GM03348 (cell line): ENCODE data around the gene TANC1.

ENCODE experiments used
- DNase-seq: peaks from one replicate; pipeline ENCODE4 v3.0.0; 2012; ENCODE audit warnings: low spot score

Gene TANC1

DNA sequence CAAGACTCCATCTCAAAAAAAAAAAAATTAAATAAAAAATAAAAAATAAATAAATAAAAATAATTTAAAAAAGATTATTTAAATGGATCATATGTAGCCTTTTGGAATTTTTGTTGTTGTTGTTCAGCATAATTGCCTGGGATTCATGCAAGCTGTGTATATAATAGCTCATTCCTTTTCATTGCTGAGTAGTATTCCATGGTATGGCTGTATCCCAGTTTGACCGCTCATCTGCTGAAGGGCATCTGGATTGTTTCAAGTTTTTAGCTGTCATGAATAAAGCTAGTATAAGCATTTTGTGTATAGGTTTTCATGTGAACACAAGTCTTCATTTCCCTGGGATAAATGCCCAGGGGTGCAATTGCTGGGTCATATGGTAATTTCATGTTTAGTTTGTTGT is 6.4 kb upstream of the TANC1 start:
- no peak for DNase-seq

GRCh38 chr2:158963071-158963470 is 5.4 kb upstream of the TANC1 start:
- no peak for DNase-seq

- DNase-seq, result no peak
Measured at GRCh38 chr2:158965107-158965506, 3.3 kb upstream of the TANC1 start.

- DNase-seq, result no peak
Measured at GRCh38 chr2:158965641-158966040, 2.8 kb upstream of the TANC1 start.

- no peak for DNase-seq
Measured at GRCh38 chr2:158966312-158966711, 2.1 kb upstream of the TANC1 start.

- no peak for DNase-seq
Measured at GRCh38 chr2:158967114-158967730, 1.2 kb upstream of the TANC1 start.

- DNase-seq, result peak; percentile 70
Measured at GRCh38 chr2:158967731-158968395, 577 bp upstream of the TANC1 start.

DNA sequence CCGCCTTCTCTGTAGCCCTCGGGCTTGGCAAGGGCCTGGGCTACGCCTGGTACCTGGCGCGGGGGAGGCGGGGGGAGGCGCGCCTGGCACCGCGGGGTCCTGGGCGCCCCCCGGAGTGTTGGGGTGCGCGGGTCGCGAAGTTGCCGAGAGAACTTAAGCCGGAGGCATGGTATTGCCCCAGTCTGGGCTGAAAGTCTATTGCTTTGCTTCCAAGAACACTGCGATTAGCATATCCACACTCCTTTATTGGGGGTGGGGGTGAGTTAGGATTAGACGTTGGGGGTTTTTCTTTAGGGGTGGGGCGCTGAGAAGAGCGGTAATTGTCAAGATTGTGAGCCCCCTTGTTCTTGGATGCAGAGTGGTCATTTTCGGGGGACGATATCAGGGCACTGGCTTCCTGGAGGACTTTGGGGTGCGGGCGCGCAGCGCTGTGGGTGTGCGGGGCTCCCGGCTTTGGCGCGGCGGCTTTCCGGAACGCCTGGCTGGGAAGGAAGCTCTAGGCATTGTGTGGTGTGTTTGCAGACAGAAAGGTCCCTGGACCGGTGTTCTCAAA is 798 bp downstream of the TANC1 start:
- peak; percentile 35 for DNase-seq

DNA sequence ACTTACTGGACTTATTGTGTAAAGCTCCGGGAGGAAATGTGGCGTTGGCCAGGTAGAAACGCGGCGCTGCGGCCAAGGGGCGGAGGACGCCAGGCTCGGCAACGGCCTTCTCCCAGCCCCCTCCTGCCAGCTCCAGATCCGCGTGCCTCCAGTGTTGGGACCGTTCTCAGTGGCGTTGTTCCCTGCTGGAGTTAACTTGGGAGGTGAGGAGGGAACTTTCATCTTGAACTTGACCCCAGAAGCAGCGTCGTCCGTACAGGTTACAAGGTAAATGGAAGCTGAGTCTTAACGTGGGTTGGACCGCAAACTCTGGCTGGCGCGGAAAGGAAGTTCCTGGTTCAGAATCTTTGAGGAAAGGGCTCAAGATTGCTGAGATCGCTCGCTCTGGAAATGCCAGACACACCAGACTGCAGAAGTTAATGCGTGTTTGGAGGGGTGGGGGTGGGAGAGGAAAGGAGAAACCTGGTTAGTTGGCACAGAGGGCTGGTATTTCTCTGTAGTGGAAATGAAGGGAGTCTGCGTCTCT is 1.3 kb downstream of the TANC1 start:
- peak; percentile 43 for DNase-seq

GRCh38 chr2:158970241-158970751 is 1.9 kb downstream of the TANC1 start:
- peak; percentile 31 for DNase-seq

DNA sequence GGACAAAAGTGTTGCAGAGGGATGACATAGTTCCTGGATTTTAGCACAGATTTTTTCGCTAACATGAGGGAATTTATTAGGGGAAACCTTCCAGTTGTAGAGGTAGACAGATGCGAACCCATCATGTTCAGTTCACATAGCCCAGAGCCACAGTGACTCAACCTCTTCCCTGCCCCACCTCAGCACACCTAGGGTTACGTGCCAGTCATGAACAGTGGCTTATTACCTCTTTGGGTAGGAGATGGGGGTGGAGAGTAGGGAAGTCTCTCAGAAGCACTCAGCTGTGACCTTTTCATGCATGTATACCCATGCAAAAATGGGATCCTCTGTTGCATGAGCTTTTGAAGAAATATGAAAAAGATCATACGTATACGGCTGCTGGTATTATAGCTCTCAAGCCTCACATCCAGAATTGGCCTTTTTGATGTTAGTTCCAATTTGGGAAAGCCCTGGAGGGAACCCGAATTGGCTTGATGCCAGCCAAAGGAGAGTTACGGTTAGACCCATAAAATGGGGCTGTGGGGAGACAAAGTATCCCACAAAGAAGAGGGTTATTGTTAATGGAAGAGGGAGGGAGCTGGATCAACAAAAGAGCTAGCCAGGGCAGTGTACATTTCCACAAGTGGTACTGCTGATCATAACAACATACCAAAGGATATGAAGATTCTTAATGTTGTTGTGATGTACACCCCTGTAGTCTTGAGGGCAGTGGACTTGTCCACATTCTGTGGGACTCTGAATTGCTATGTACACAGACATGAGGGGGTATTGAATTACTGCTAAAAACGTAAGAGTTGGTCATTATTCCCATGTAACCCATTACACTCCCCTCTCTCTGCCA is 4.9 kb downstream of the TANC1 start:
- DNase-seq, result no peak

DNA sequence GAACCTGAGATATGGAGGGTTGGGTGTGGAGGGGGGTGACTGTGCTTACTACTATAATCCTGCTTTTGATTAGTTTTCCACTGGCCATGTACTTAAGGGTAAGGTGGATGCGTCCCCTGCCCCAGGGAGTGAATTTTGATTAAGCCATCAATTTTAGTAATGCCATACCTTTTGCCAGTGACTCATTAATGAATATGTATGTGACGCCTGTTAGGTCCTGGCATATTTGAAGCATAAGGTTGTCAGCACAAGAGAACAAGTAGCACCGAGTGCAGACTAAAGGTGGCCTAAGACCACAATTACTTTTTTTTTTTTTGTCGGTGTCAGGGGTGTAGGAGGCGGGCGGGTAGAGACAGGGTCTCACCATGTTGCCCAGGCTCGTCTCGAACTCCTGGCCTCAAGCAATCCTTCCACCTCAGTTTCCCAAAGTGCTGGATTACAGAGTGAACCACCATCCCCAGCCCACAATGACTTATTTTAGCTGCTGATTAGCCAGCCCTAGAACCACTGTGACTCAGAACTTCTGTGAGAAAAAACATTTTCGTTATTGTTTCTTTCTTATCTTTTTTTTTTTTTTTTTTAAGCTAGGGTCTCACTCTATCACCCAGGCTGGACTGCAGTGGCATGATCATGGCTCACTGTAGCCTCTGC is 7.0 kb downstream of the TANC1 start:
- no peak for DNase-seq

DNA sequence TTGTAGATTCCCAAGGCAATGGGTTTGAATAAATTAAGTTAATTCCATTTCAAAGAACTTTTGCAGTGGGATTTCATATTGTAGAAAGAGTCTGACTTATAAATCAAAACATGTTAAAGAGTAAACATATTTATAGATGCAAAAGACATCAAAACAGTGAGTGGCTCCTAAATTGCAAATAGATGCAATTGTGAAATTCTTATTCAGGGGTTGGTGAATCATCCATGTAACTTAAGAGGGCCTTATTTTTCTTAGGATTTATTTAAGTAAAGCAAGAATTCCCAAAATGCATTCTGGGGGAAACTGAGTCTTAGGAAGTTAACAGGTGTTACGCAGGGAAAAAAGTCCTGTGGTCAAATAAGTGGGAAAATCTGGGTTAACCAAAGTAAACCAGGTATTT is 11.3 kb downstream of the TANC1 start:
- no peak for DNase-seq

- peak; percentile 28 for DNase-seq
Measured at GRCh38 chr2:158984604-158985135, 16.2 kb downstream of the TANC1 start.

DNA sequence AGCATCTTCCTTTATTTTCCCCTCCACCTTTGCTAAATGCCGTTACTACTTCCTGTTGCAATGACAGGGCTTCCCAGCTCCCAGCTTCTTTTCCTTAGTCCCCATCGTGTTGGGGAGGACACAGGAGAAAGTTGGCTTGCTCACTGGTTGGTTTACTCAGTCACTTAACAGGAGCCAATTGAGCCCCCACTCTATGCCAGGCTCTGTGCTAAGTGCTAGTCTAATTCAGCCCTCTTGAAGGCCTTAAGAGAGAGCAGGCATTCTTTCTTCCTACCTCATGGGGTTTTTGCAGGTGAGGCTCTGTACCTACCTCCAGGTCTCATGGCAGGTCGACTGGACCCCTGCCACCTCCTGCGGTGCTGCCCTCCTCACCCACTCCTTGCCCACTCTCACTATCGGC is 20.1 kb downstream of the TANC1 start:
- no peak for DNase-seq

GRCh38 chr2:158989165-158989564 is 20.7 kb downstream of the TANC1 start:
- no peak for DNase-seq

DNA sequence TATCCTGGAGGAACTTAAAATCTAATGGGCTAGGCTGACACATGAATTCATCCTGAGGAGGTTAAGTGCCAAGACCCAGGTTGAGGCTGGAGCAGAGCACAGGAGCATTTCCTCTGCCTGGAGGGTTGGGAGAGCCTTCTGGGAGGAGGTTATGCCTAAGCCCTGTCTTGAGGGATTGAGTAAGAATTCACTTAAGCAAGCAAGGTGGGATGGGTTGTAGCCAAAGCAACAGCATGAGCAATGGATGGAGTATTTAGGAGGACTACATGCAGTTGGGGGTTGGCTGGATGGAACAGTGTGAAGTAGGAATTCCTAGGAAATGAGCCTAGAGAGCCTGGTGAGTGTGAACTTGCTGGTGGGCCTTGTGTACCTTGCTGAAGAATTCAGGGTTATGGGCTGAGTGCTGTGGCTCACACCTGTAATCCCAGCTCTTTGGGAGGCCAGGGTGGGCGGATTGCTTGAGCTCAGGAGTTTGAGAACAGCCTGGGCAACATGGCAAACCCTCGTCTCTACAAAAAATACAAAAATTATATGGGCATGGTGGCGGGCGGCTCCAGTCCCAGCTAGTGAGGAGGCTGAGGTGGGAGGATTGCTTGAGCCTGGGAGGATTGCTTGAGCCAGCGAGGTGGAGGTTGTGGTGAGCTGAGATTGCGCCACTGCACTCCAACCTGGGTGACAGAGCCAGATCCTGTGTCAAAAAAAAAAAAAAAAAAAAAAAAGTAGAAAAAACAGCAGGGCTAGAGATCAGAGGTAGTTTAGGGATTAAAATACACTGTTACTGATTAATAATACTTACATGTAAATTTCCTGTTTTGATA is 22.2 kb downstream of the TANC1 start:
- DNase-seq, result peak; percentile 92

- no peak for DNase-seq
Measured at GRCh38 chr2:158993030-158993429, 24.6 kb downstream of the TANC1 start.

DNA sequence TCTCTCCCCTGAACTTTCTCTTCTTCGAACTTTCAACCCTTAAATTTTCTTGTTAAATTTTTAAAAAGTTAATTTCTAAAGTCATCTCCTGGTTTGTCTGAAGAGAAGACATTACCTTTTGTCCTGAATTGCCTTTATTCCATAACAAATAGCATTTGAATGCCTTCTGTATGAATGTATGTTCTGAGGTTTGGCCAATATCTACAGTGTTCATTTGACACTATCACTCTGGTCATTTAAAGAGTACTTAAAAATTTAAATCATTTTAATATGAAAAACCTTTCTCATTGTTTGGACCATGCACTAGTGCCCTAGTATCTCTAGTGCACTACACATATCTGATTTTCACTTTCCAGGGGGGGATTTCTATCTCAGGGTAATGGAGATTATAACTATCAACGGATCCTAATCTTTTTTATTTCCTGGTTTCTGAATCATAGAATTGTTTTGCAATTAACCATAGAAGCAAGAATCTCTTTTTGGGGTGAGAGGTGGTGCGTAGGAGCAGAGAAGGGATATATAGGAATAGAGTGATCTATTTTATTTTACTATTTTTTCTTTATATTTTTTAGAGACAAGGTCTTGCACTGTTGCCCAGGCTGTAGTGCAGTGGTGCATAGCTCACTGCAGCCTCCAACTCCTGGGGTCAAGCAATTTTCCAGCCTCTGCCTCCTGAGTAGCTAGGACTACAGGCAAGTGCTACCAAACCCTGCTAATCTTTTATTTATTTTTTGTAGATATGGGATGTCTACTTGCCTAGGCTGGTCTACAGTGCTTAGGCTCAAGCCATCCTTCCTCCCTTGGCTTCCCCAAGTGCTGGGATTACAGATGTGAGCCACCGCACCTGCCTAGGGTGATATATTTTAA is 25.5 kb downstream of the TANC1 start:
- no peak for DNase-seq
